ENCODE results near the gene MFSD12.
A peak's percentile ranks its signal among the peaks of the same experiment; 100 is the strongest.
"Not testable (repeated sequence)": the region's sequence is repeated elsewhere in the genome, so short reads cannot be mapped to it uniquely, and the experiment has no call there.

MFSD12 gene

GRCh38 chr19:3522421-3523360 lies 34.7 kb downstream of the MFSD12 start:
- no peak for DNase-seq (ENCODE audit: low spot score)

- DNase-seq (ENCODE audit: low spot score) = no peak
Observed at GRCh38 chr19:3521104-3521445, 36.3 kb downstream of the MFSD12 start.

GRCh38 chr19:3520166-3521103 lies 37.0 kb downstream of the MFSD12 start:
- DNase-seq (ENCODE audit: low spot score) = no peak

DNA sequence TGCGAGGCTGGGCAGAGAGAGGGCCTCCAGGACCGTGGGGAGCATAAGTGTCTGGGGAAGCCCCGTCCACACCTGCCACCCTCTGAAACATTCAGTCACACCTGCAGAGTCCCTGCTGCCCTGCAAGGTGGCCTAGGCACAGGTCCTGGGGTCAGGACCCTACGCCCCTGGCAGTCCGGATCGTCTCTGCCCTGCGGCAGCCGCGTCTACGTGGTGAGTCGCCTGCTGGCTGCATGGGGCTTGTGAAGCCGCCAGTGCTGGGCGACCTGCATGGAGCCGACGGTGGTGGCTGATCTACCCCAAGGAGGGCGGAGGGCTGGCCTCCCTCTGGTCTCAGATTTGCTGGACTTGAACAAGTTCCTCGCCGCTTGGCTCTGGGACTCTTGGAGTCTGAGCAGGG lies 38.3 kb downstream of the MFSD12 start:
- no peak for DNase-seq (ENCODE audit: low spot score)

DNA sequence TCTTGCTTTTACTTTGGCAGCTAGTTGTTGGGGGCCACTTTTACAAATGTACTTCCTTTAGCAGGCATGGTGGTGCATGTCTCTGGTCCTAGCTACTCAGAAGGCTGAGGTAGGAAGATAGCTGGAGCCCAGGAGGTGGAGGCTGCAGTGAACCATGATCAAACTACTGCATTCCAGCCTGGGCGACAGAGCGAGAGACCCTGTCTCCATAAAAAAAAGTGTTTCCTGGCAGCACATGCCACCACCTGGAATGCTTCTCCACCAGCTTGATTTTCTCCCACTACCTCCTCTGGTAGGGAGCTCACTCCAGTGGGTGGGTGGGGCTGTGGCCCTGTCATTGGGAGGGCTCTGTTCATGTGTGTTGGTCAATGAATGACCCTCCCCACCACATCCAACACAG lies 38.7 kb downstream of the MFSD12 start:
- no peak for DNase-seq (ENCODE audit: low spot score)

DNA sequence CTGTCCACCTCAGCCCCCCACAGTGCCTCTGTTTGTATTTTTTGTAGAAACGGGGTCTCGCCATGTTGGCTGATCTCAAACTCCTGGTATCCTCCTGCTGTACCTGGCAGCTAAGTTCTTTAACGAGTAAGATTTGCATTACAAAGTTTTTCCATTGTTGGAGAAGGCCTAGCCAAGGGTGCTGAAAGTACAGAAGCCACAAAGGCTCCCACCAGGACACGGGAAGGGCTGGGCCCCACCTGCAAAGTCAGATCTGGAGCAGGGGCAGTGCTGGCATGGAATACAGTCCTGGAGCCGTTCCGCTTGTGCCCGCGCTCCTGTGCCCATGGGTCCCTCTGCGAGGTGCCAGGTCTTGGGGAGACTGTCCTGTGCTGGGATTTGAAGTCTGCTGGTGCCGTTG lies 39.1 kb downstream of the MFSD12 start:
- no peak for DNase-seq (ENCODE audit: low spot score)

GRCh38 chr19:3517638-3518037 lies 39.7 kb downstream of the MFSD12 start:
- no peak for DNase-seq (ENCODE audit: low spot score)

DNA sequence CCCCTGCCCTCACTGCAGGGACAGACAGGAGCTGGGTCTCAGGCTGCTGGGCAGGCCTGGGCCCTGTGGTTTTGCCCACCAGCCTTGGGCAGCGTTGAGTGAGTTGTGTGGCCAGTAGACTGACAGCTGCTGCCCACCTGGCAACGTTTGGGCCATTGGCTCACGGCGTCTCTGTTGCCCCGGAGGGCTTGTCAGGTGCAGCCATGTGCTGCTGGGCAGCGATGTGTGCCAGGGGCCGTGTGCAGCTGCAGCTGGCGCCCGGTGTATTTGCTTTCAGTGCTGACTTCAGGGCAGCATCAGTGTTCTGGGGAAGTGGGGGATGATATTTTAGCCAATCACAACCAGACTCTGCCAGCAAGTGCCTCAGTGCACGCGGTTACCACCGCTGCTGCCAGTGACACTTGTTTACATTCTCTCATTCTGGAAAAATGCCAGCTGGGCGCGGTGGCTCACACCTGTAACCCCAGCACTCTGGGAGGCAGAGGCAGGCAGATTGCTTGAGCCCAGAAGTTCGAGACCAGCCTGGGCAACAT lies 40.6 kb downstream of the MFSD12 start:
- DNase-seq (ENCODE audit: low spot score) = peak; percentile 98

DNA sequence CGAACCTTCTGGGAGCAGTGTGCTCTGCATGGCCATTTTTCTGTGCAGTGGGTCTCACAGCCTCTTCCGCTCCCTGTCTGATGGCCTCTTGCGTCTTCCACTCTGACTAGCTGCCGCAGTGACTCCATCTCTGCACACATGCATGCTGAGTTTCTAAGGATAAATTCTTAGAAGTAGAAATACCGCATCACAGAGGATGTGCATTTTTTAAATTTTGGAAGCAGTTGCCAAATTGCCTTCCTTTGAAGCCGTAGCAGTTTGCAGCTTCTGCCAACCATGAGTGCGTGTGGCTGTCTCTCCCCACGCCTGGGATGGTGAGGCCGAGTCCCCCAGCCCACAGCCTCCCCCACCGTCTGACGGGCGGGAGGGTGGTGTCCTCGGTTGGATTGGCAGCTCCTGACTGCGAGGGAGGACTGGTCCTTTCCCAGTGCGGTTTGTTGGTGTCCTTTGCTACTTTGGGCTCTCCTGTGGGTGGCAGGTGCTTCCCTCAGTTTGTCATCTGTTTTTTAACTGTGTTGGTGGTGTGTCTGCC lies 41.4 kb downstream of the MFSD12 start:
- peak; percentile 51 for DNase-seq (ENCODE audit: low spot score)

- no peak for DNase-seq (ENCODE audit: low spot score)
Observed at GRCh38 chr19:3514930-3515329, 42.5 kb downstream of the MFSD12 start.

GRCh38 chr19:3513229-3514140 lies 43.9 kb downstream of the MFSD12 start:
- DNase-seq (ENCODE audit: low spot score) = no peak

DNA sequence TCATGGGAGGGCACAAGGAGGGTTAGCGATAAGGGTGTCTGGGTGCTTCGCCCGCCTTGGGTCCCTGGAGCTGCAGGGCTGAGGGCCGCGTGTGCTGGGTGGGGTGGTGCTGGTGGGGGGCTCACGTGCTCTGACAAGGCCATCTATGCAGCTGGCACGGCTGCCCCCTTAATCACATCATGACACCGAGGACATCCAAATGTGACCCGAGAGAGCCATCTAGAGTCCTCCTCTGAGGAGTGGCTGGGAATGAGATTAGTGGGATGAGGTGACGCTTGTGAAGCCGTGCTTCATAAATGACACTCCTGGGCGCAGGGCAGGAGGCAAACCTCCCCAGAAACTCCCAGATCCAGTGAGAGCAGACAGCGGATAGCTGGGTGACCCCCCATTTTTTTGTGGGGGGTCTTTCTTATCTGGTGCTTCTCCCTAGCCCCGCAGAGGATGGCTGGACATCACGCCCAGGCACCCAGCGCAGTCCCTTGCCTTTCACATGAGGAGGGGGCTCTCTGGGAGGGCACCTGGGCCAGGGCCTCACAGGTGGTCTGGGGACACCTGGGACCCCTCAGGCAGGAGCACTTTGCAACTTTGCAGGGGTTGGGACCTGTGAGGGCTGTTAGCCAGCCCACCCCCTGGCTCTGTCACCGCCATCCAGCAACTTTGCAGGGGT lies 44.7 kb downstream of the MFSD12 start:
- no peak for DNase-seq (ENCODE audit: low spot score)

DNA sequence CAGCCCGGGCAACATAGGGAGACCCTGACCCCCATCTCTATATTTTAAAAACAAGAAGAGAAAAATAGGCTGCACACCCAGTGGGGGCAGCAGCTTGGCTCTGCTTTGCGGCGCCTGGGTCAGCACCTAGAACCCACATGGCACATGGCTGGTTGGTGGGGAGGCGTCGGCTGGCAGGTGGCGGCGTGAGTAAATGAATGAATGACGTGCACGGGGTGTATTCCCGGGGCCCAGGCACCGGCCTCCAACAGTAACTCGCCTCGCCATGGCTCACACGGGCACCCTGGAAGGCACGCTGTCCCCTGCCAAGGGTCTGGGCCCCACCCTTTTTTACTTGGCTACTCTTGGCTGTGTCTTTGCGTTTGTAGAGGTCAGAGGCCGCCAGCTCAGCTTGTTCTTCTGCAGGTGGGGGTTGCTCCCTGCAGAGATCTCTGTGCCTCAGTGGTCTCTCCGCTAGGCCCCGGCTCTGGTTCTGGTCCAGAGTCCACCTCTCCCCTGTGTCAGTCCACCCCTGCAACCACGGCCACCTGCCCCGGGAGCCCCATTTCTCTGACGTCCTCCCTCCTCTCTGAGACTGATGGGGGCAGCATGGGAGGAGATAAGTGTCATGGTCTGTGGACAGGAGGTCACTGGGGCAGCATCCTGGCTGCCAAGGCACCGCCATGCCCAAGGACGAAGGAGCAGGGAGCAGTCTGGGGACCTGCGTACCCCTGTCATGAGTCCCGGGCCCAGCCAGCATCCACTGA lies 45.7 kb downstream of the MFSD12 start:
- no peak for DNase-seq (ENCODE audit: low spot score)

GRCh38 chr19:3510727-3511126 lies 46.7 kb downstream of the MFSD12 start:
- no peak for DNase-seq (ENCODE audit: low spot score)

DNA sequence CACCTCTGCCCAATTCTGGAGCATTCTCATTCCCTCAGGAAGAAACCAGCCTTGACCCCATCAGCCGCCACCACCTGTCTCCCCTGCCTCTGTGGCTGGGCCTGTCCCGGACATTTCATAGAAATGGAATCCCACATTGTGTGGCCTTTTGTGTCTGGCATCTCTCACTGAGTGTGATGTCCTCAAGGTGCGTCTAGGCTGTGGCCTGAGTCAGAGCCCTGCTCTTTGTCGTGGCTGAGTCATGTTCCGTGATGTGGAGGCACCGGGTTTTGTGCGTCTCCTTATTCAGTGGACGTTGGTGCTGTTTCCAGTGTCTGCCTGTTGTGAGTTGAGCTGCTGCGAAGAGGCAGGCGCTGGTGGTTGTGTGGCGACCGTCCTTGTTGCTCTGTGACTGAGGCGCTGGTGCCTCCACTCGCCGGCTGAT lies 47.8 kb downstream of the MFSD12 start:
- no peak for DNase-seq (ENCODE audit: low spot score)

DNA sequence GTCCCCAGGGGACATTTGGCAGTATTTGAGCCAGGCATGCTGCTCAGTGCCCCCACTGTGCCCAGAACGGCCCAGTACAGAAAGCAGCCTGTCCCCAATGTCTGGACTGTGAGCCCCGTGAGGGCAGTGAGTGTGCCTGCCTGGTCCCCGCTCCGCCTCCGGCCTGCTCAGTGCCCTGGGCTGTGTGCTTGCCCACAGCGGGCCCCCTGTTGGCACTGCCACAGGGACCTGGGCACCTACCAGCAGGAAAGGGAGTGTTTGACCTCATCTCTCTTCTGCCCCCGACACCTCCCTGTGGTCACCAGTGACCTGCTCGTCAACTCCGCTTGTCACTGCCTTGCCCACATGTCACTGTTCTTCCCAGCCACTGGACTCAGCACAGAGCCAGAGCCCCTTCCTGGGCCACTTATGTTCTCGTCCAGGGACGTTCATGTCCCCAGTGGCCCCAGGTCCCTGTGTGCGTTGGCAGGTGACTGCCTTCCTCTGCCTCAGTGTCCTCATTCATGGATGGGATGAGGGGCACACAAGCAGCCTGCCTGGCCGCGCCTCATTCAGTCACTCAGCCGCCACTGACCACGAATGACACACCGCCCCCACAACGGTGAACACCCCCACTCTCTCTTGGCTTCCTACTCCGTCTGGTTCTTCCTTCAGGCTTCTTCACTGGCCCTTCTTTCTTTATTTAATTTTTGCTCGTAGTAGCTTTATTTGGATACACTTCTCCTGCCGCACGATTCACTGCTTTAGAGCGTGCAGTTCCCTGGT lies 48.4 kb downstream of the MFSD12 start:
- no peak for DNase-seq (ENCODE audit: low spot score)

DNA sequence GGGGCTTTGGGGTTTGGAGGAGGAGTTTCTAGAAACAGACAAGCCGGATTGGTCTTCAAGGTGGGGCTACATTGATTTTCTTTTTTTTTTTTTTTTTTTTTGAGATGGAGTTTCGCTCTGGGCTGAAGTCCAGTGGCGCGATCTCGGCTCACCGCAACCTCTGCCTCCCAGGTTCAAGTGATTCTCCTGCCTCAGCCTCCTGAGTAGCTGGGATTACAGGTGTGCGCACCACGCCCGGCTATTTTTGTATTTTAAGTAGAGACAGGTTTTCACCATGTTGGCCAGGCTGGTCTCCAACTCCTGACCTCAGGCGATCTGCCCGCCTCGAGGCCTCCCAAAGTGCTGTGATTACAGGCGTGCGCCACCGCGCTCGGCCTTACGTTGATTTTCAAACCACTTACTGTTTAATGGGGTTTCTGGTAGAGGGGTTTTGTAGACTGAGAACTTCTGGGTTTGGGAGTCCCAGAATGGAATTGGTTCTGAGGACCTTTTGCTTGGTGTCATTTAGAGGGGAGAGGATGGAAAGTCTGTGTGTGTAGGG lies 49.2 kb downstream of the MFSD12 start:
- not testable (repeated sequence) for DNase-seq (ENCODE audit: low spot score)

GRCh38 chr19:3507371-3508120 lies 49.8 kb downstream of the MFSD12 start:
- DNase-seq (ENCODE audit: low spot score) = no peak
